Omental fat pad (tissue), 4 donors: Measurements from ENCODE around the gene HEXA. TPM values are rescaled to one million over a fixed set of nuclear protein-coding genes. Genes with fewer than 3 reads are reported as not detected.
A peak's percentile ranks its signal among the peaks of the same experiment; 100 is the strongest.

Source experiments
- ATAC-seq: fragments of 150-250 bp; one replicate; pipeline ENCODE4 v1.9.1; 2016; ENCODE audit warnings: mild to moderate bottlenecking, moderate library complexity; ENCODE audit not compliant: low FRiP score
- DNase-seq: peaks from one replicate; pipeline ENCODE4 v3.0.0-alpha.2; 2019; ENCODE audit warnings: low spot score
- total RNA-seq, 4 donors: library from RNA; depleted of rRNA; stranded (reverse); fragments of >200 nt; gene quantifications; one replicate each; pipeline ENCODE4 v1.1.0, GENCODE V29; 2016
- TF ChIP-seq, protein P1 (sequence below), 3 donors: fragments of 450-650 bp; IDR thresholded peaks; one replicate each; pipeline ENCODE4 v1.5.1; 2016 to 2017; ENCODE audit warnings: antibody characterized with exemption in 3 of 3, mild to moderate bottlenecking in 3 of 3, moderate library complexity in 2 of 3

HEXA gene
- total RNA-seq, 4 donors from 2014 or later, result 66.4 to 104 (median 74.5) TPM

DNA sequence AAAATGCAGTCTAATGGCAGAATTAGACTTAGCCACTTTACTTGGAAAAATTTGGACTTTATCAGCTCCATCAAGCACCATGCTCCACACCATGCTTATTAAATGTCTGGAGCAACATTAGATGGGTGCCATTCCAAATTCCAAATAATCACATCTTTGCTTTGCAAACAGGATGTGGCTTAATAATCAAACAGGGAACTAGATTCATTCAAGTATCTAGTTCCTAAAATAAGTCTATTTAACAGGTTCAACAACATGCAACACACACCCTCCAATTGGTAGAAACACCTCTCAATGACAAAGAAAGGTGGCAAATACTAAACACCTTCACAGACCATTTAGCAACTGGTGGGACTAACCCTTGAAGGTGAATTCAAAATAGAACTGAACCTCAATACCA is 3.5 kb downstream of the HEXA start:
- ATAC-seq (no peak), DNase-seq (no peak)
- TF ChIP-seq, protein P1, sequence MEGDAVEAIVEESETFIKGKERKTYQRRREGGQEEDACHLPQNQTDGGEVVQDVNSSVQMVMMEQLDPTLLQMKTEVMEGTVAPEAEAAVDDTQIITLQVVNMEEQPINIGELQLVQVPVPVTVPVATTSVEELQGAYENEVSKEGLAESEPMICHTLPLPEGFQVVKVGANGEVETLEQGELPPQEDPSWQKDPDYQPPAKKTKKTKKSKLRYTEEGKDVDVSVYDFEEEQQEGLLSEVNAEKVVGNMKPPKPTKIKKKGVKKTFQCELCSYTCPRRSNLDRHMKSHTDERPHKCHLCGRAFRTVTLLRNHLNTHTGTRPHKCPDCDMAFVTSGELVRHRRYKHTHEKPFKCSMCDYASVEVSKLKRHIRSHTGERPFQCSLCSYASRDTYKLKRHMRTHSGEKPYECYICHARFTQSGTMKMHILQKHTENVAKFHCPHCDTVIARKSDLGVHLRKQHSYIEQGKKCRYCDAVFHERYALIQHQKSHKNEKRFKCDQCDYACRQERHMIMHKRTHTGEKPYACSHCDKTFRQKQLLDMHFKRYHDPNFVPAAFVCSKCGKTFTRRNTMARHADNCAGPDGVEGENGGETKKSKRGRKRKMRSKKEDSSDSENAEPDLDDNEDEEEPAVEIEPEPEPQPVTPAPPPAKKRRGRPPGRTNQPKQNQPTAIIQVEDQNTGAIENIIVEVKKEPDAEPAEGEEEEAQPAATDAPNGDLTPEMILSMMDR (IDR thresholded peaks at IDR 0.05), result no peak

DNA sequence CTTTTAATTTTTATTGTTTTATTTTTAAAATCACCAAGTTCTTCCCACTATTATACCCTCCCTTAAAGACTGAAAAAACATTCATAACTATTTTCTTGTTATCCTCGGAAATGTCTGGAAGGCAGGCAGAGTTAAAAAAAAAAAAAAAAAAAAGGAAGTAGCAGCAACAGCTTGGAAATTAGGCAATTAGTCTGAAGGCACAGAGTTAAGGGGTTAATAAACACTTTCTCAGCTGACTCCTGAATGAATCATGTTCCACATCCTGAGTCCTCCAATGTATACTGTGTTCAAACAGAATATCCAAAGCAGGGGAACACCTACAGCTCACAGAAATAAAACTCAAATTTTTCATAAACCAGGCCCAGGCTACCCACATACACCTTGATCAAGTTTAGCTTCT is 5.8 kb downstream of the HEXA start:
- TF ChIP-seq, protein P1 (IDR thresholded peaks at IDR 0.05), result no peak
- DNase-seq (no peak), ATAC-seq (no peak)

DNA sequence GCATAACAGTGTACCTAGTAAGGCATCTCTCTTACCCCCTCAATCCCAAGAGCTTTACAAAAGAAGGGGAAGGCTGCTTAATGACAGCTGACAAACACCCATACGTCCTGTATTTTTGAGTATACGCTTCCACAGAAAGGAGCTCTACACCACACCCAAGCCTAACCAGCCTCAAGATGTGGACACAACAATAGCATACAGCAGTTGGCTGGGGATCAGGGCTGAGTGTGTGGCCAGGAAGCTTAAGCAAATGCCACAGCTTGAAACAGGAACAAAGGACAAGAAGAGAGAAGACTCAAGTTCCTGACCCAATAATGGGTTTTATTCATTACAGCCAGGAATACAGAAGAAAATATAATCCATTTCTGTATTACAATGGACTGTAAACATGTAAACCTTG is 6.9 kb downstream of the HEXA start:
- ATAC-seq (no peak), DNase-seq (no peak)
- TF ChIP-seq, protein P1 (IDR thresholded peaks at IDR 0.05), result no peak

DNA sequence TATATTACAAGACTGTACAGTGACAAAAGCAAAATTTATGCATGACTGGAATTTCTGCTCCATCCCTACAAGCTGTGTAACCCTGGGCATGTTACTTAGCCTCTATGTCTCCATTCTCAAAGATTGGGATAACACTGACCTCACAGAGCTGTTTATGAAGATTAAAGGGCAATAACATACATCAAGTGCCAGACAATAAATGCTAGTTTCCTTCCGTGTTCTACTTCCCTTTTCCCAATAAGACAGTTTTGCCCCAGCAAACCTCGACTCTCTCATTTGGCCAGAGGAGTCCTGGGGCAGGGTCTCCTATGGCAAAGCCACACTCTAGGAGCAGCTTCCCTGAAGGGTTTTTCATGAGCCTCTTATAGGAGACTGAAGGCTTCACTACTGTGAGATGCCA is 7.5 kb downstream of the HEXA start:
- DNase-seq, result no peak
- no peak for ATAC-seq
- TF ChIP-seq, protein P1 (IDR thresholded peaks at IDR 0.05), result no peak

DNA sequence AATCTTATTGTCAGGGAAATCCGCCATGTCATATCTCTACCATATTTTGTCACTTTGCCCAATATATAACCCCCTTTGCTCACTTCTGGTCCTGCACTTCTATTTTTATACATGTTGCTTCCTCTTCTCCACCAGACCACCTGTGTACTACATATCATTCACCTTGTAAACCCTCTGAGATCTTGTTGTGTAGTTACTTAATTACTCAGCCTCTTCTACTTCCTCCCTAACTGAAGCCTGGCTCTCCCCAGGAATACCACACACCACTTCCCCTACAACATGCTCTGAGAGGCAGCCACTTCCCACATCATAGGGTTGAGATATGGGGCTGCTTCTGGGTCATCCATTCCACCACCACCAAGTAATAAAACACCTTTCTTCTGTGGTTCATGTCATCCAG is 10.0 kb downstream of the HEXA start:
- DNase-seq (no peak), ATAC-seq (no peak)
- TF ChIP-seq, protein P1 (IDR thresholded peaks at IDR 0.05), result no peak

DNA sequence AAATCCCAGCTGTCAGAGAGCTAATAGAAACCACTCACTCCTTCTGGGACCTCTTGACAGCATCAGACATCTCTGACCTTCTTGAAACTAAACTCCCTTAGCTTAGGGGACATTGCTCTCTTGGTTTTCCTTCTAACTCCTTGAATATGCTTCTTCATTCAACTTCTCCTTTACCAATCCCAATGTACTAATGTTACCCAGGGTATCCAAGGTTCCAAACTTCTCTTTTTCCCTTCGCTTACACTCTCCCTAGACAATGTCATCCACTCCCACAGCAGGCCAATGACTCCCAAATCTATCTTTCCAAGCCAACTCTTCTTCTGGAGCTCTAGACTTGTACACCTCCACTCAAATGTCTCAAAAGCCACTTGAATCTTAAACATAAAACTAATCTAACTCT is 14.6 kb downstream of the HEXA start:
- TF ChIP-seq, protein P1 (IDR thresholded peaks at IDR 0.05), result no peak
- ATAC-seq (no peak), DNase-seq (no peak)

DNA sequence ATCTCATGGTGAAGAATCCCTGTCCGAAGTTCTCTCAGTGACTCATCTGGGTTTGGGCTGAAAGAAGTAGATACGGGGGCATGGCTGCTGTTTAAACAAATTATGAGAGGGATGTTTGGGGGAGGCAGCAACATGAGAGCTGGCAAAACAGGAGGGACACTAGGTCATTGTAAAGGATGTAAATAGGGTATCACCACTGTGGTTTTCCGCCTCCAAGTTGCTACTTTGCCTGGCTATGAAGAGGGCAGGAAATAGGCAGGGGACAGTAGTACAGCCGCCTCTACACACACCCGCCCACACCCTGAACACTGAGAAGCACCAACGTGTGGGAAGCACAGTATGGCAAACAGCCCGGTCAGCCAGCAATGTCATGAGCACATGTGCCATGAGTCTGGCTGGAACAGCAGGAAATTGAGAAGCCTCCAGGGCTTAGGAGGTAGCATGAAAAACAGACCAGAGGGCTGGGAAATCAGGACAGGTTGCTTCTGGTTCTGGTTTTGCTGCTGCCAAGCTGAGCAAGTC is 17.1 kb downstream of the HEXA start:
- ATAC-seq (peak; percentile 82), DNase-seq (no peak)
- TF ChIP-seq, protein P1 (IDR thresholded peaks at IDR 0.05), result no peak
